Measurements from ENCODE around the gene TUBB. TPM values are rescaled to one million over a fixed set of nuclear protein-coding genes. Genes with fewer than 3 reads are reported as not detected.

Gene TUBB
- total and polyA plus RNA-seq, 9 donors: 242 to 772 (median 630) TPM

DNA sequence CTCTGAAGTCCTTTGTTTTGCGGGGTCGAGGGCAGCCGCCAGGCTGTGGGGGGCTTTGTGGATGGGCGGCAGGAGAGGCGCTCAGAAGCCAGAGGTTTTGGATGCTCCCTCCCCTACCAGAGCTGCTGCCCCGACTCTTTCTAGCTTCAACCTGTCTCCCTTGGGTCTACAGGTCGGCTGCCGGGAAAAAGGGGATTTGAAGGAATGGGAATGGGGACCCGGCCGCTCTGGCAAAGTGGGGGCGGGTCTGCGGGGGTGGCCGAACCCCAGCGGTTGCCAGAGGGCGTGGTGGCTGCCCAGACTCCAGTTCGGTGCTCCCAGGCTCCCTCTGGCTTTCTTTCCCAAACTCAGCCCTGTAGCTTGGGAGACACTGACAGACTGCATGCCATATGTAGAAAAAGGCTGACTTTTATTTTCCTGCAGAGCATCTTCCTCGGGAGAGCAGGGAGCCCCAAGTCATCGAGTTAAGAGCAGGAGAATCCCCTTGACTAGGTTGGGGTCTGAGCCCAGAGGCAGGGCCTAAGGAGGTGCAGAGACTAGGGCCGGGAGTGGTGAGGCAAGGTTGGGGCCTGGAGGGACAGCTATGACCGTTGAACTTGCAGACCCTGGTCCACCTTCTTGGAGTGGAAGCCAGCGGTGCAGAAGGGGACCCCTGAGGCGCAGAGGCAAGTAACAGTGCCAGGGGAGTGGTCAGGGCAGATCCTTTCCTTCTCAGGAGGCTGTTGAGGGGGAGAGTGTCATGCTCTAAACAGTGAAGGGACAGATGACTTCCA, 32.3 kb upstream of the TUBB start:
- Histone ChIP-seq H3K4me1 (ENCODE audit: insufficient read depth) (peaks cover 9% of the 10 kb centered on the region), H3K9me3 (no peaks in the 10 kb centered on the region), H3K4me3 (peak overlapping the region; percentile 54), H3K36me3 (no peaks in the 10 kb centered on the region), H3K27ac (peak overlapping the region; percentile 95 to 96), H3K27me3 (no peaks in the 10 kb centered on the region)
- peak; percentile 56 to 73 (median 69) for DNase-seq
- 9 to 12% (median 10%) methylated on average over 21 to 22 of the region's 22 CpGs for WGBS, 3 donors
- TF ChIP-seq, protein P1, sequence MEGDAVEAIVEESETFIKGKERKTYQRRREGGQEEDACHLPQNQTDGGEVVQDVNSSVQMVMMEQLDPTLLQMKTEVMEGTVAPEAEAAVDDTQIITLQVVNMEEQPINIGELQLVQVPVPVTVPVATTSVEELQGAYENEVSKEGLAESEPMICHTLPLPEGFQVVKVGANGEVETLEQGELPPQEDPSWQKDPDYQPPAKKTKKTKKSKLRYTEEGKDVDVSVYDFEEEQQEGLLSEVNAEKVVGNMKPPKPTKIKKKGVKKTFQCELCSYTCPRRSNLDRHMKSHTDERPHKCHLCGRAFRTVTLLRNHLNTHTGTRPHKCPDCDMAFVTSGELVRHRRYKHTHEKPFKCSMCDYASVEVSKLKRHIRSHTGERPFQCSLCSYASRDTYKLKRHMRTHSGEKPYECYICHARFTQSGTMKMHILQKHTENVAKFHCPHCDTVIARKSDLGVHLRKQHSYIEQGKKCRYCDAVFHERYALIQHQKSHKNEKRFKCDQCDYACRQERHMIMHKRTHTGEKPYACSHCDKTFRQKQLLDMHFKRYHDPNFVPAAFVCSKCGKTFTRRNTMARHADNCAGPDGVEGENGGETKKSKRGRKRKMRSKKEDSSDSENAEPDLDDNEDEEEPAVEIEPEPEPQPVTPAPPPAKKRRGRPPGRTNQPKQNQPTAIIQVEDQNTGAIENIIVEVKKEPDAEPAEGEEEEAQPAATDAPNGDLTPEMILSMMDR (IDR thresholded peaks at IDR 0.05): peak in 1 of 3 donors; percentile 20
- no peak for TF ChIP-seq EP300 (IDR thresholded peaks at IDR 0.05)
- intact Hi-C loops (cut with DNase I): loop anchor here in 3 of 4 donors (2.0 to 10.0 kb wide), 3 partner anchors 33 to 197 kb away; partner anchors contain the start of genes TUBB (in 3 of the 3), DDR1 (in 2 of the 3), MRPS18B (in 1 of the 3) and PPP1R10 (in 1 of the 3)

DNA sequence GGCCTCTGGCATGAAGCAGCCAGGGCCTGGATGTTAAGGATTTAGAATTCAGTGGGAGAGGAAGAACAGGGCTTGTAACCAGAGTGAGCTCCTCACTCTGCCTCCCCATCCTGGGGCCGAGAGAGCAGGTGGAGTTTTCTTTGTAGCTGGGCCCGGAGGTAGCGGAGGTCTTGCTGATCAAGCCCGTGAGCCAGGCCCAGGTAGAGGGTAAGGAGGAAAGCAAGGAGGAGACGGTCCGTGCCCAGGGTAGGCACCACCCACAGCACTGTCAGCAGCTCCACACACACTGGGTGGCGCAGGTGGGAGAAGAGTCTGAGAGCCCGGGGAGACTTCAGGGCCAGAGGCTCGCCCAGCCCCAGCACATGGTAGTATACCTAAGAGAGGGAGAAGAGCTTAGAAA, 31.6 kb upstream of the TUBB start:
- Histone ChIP-seq H3K36me3 (no peaks in the 10 kb centered on the region), H3K4me3 (no peak overlapping the region), H3K27ac (peak overlapping the region in 1 of 2 donors; percentile 95), H3K4me1 (ENCODE audit: insufficient read depth) (peaks cover 8% of the 10 kb centered on the region), H3K9me3 (no peaks in the 10 kb centered on the region), H3K27me3 (no peaks in the 10 kb centered on the region)
- intact Hi-C loops (cut with DNase I): loop anchor here in 3 of 4 donors (5.0 to 10.0 kb wide), 2 partner anchors 71 to 196 kb away; partner anchors contain the start of genes DDR1 (in 2 of the 3), MRPS18B (in 1 of the 3) and PPP1R10 (in 1 of the 3)
- 87 to 93% (median 87%) methylated on average over 9 of the region's 9 CpGs for WGBS, 3 donors
- TF ChIP-seq, protein P1 (IDR thresholded peaks at IDR 0.05): no peak
- DNase-seq: peak in 2 of 5 donors; percentile 41

DNA sequence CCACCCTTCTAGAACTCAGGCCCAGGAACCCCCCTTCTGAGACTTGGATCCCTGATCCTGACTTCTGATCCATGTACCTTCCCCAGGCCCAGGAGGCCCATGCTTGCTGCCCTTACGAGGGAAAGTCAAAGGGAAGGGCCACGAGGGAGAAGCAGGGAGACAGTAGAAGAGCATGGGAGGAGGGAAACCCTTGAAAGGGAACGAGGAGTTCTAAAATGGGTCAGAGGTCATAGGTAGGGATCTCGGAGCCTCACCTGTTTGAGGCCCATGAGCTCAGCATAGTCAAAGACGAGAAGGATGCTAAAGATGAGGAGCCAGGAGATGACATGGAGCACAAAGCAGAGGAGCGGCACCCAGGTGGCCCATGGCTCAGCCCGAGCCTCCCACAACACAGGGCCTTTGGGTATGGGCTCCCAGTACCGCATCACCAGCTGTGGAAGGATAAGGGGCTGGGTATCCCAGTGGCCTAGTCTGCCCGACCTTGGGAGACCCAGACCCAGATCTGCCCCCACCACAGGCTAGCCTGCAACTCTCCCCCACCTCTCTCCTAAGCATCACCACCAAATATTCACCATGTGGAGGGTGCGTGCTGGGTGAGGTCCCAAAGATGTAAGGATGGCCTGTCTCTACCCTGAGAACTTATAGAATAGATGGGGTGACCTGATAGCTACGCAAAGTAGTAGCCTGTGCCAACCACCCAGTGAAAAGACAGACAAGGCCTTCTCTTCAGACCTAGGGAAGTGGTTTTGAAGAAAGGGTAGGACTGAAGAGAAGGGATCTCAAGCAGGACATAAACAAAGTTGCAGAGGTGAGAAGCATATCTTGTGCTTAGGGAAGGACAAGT, 30.9 kb upstream of the TUBB start:
- intact Hi-C loops (cut with DNase I): loop anchor here in 3 of 4 donors (5.0 to 10.0 kb wide), 2 partner anchors 72 to 196 kb away; partner anchors contain the start of genes DDR1 (in 2 of the 3), MRPS18B (in 1 of the 3) and PPP1R10 (in 1 of the 3)
- TF ChIP-seq, protein P1 (IDR thresholded peaks at IDR 0.05): no peak
- TF ChIP-seq POLR2A (IDR thresholded peaks at IDR 0.05) (no peak), EP300 (IDR thresholded peaks at IDR 0.05) (no peak)
- Histone ChIP-seq H3K27ac (no peak overlapping the region), H3K4me3 (no peak overlapping the region), H3K27me3 (no peaks in the 10 kb centered on the region), H3K36me3 (no peaks in the 10 kb centered on the region), H3K4me1 (ENCODE audit: insufficient read depth) (peaks cover 6% of the 10 kb centered on the region), H3K9me3 (no peaks in the 10 kb centered on the region)
- peak in 2 of 5 donors; percentile 35 to 38 for DNase-seq
- WGBS, 3 donors: 83 to 84% (median 83%) methylated on average over 11 of the region's 11 CpGs

DNA sequence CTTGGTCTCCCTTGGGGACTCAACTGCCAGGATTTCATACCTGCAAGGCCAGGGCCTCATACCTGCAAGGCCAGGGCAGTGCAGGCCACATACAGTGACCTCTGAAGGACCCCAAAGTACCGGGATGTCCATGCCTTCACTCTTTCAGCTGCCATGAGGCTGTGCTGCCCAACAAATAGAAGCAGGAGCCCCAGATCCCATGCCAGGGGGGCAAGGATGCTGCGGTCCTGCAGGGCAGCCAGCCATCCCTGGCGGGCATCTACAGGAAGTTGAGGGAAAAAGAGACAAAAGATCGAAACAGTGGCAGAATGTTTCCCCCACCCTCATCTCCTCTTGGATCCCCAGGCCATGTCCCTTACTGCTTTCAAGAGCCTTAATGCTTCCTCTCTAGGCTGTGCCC, 30.2 kb upstream of the TUBB start:
- Histone ChIP-seq H3K27ac (peak overlapping the region in 1 of 2 donors; percentile 81), H3K9me3 (no peaks in the 10 kb centered on the region), H3K4me3 (peak overlapping the region; percentile 73), H3K36me3 (no peaks in the 10 kb centered on the region), H3K4me1 (ENCODE audit: insufficient read depth) (peaks cover 8% of the 10 kb centered on the region), H3K27me3 (no peaks in the 10 kb centered on the region)
- DNase-seq: peak in 2 of 5 donors; percentile 39 to 45
- intact Hi-C loops (cut with DNase I): loop anchor here in 3 of 4 donors (5.0 to 10.0 kb wide), 2 partner anchors 73 to 195 kb away; partner anchors contain the start of genes DDR1 (in 2 of the 3), MRPS18B (in 1 of the 3) and PPP1R10 (in 1 of the 3)
- 25 to 29% (median 28%) methylated on average over 4 of the region's 4 CpGs for WGBS, 3 donors
- TF ChIP-seq POLR2A (IDR thresholded peaks at IDR 0.05) (no peak), EP300 (IDR thresholded peaks at IDR 0.05) (no peak)
- TF ChIP-seq, protein P1 (IDR thresholded peaks at IDR 0.05): no peak
